ENCODE data around the gene WNT10A.

The WNT10A gene

GRCh38 chr2:218865396-218865795 is 15.3 kb upstream of the WNT10A start:
- DNase-seq (ENCODE audit: extremely low spot score) = no peak
- ChIA-PET CTCF (interaction anchor here (2.0 kb wide), 1 partner anchor 11 kb away, joined by 6 read pairs; no protein-coding TSS in a partner anchor), POLR2A (interaction anchor here (0.6 kb wide), 1 partner anchor 544 kb away, joined by 3 read pairs; no protein-coding TSS in a partner anchor)
- TF ChIP-seq CTBP1 (IDR thresholded peaks at IDR 0.05; ENCODE audit: borderline replicate concordance) (no peak), ARNT (IDR thresholded peaks at IDR 0.05) (no peak), ELF4 (IDR thresholded peaks at IDR 0.05) (no peak), TARDBP (IDR thresholded peaks at IDR 0.05) (no peak), NFRKB (IDR thresholded peaks at IDR 0.05) (no peak), SP1 (IDR thresholded peaks at IDR 0.05) (no peak), HDGF (IDR thresholded peaks at IDR 0.05; ENCODE audit: borderline replicate concordance) (no peak), FOXM1 (IDR thresholded peaks at IDR 0.05; ENCODE audit: borderline replicate concordance) (no peak), LEF1 (IDR thresholded peaks at IDR 0.05; ENCODE audit: borderline replicate concordance) (no peak), PKNOX1 (IDR thresholded peaks at IDR 0.05) (no peak), FOXA1 (IDR thresholded peaks at IDR 0.05) (no peak), FOXK2 (IDR thresholded peaks at IDR 0.05) (no peak), ZNF384 (IDR thresholded peaks at IDR 0.05) (no peak)

- ChIA-PET POLR2A (no interaction called here), CTCF (interaction anchor here (2.0 kb wide), 1 partner anchor 11 kb away, joined by 6 read pairs; no protein-coding TSS in a partner anchor)
- TF ChIP-seq SUZ12 (IDR thresholded peaks at IDR 0.05) (no peak), HDGF (IDR thresholded peaks at IDR 0.05; ENCODE audit: borderline replicate concordance) (no peak), ZNF384 (IDR thresholded peaks at IDR 0.05) (no peak), PKNOX1 (IDR thresholded peaks at IDR 0.05) (no peak), SP1 (IDR thresholded peaks at IDR 0.05) (no peak), FOXM1 (IDR thresholded peaks at IDR 0.05; ENCODE audit: borderline replicate concordance) (no peak), NFRKB (IDR thresholded peaks at IDR 0.05) (no peak), FOXK2 (IDR thresholded peaks at IDR 0.05) (no peak), TARDBP (IDR thresholded peaks at IDR 0.05) (no peak), L3MBTL2 (conservative IDR thresholded peaks at IDR 0.05) (no peak), LEF1 (IDR thresholded peaks at IDR 0.05; ENCODE audit: borderline replicate concordance) (no peak), FOXA1 (IDR thresholded peaks at IDR 0.05) (no peak), ELF4 (IDR thresholded peaks at IDR 0.05) (no peak), CTBP1 (IDR thresholded peaks at IDR 0.05; ENCODE audit: borderline replicate concordance) (no peak), ARNT (IDR thresholded peaks at IDR 0.05) (no peak), BHLHE40 (IDR thresholded peaks at IDR 0.05; ENCODE audit: borderline replicate concordance) (no peak)
Observed at GRCh38 chr2:218865999-218866398, 14.7 kb upstream of the WNT10A start.

GRCh38 chr2:218867900-218868299 is 12.8 kb upstream of the WNT10A start:
- TF ChIP-seq ARNT (IDR thresholded peaks at IDR 0.05) (no peak), SUZ12 (IDR thresholded peaks at IDR 0.05) (no peak), LEF1 (IDR thresholded peaks at IDR 0.05; ENCODE audit: borderline replicate concordance) (no peak), FOXK2 (IDR thresholded peaks at IDR 0.05) (no peak), NFRKB (IDR thresholded peaks at IDR 0.05) (no peak), ELF4 (IDR thresholded peaks at IDR 0.05) (no peak), FOXM1 (IDR thresholded peaks at IDR 0.05; ENCODE audit: borderline replicate concordance) (no peak), CTBP1 (IDR thresholded peaks at IDR 0.05; ENCODE audit: borderline replicate concordance) (no peak), FOXA1 (IDR thresholded peaks at IDR 0.05) (no peak), BHLHE40 (IDR thresholded peaks at IDR 0.05; ENCODE audit: borderline replicate concordance) (no peak), SP1 (IDR thresholded peaks at IDR 0.05) (no peak), HDGF (IDR thresholded peaks at IDR 0.05; ENCODE audit: borderline replicate concordance) (no peak), PKNOX1 (IDR thresholded peaks at IDR 0.05) (no peak), L3MBTL2 (conservative IDR thresholded peaks at IDR 0.05) (no peak), ZNF384 (IDR thresholded peaks at IDR 0.05) (no peak), TARDBP (IDR thresholded peaks at IDR 0.05) (no peak)
- POLR2A ChIA-PET = no interaction called here
- CTCF ChIA-PET = no interaction called here
- DNase-seq (ENCODE audit: extremely low spot score) = no peak

More at GRCh38 chr2:218865999-218866398, 14.7 kb upstream of the WNT10A start:
- no peak for DNase-seq (ENCODE audit: extremely low spot score)

- no peak for DNase-seq (ENCODE audit: extremely low spot score)
- POLR2A ChIA-PET = no interaction called here
- TF ChIP-seq SUZ12 (IDR thresholded peaks at IDR 0.05) (no peak), FOXM1 (IDR thresholded peaks at IDR 0.05; ENCODE audit: borderline replicate concordance) (no peak), TARDBP (IDR thresholded peaks at IDR 0.05) (no peak), FOXK2 (IDR thresholded peaks at IDR 0.05) (no peak), HDGF (IDR thresholded peaks at IDR 0.05; ENCODE audit: borderline replicate concordance) (no peak), BHLHE40 (IDR thresholded peaks at IDR 0.05; ENCODE audit: borderline replicate concordance) (no peak), ELF4 (IDR thresholded peaks at IDR 0.05) (no peak), L3MBTL2 (conservative IDR thresholded peaks at IDR 0.05) (no peak)
- CTCF ChIA-PET = interaction anchor here (1.2 kb wide), 1 partner anchor 23 kb away, joined by 8 read pairs; no protein-coding TSS in a partner anchor
Observed at GRCh38 chr2:218869064-218869463, 11.6 kb upstream of the WNT10A start.

GRCh38 chr2:218870984-218871344 is 9.7 kb upstream of the WNT10A start:
- TF ChIP-seq CTBP1 (IDR thresholded peaks at IDR 0.05; ENCODE audit: borderline replicate concordance) (no peak), ELF4 (IDR thresholded peaks at IDR 0.05) (no peak), FOXM1 (IDR thresholded peaks at IDR 0.05; ENCODE audit: borderline replicate concordance) (no peak), FOXA1 (IDR thresholded peaks at IDR 0.05) (no peak), SP1 (IDR thresholded peaks at IDR 0.05) (no peak), SUZ12 (IDR thresholded peaks at IDR 0.05) (no peak)
- CTCF ChIA-PET = no interaction called here
- no peak for DNase-seq (ENCODE audit: extremely low spot score)
- POLR2A ChIA-PET = no interaction called here

All from HEK293T (cell line).